SK-N-SH (cell line): ENCODE results near the gene CALD1. TPM values are rescaled to one million over a fixed set of nuclear protein-coding genes. Genes with fewer than 3 reads are reported as not detected.

ENCODE experiments used
- CTCF ChIA-PET: fragments of 300-600, 350-600 bp; formaldehyde crosslinking; extraction: SDS; loops from one replicate; lab custom pipeline; 2021; lab: Yijun Ruan, JAX
- POLR2A ChIA-PET: fragments of 350-600 bp; sonication (Branson Sonifier 250); formaldehyde crosslinking; extraction: SDS; loops from one replicate; lab custom pipeline; 2020; ENCODE audit warnings: antibody characterized with exemption, inconsistent platforms; lab: Yijun Ruan, JAX
- DNase-seq: peaks from one replicate; pipeline ENCODE4 v3.0.0; 2012
- H2AFZ ChIP-seq: fragments of 200-600 bp; sonication (generic); 2 replicates; pipeline ENCODE4 v1.8.1; 2016; ENCODE audit warnings: antibody characterized with exemption, mild to moderate bottlenecking, low read depth
- H3F3A ChIP-seq: fragments of 200-600 bp; sonication (generic); replicated peaks from 2 replicates; pipeline ENCODE3; 2016; ENCODE audit warnings: antibody characterized with exemption, mild to moderate bottlenecking; ENCODE audit not compliant: insufficient read depth
- H3K27ac ChIP-seq, 2 experiments: fragments of 200-500 bp in 1 of 2; fragments of 200-600 bp in 1 of 2; sonication (Bioruptor generic) in 1 of 2; sonication (generic), shearing (Covaris generic) in 1 of 2; 2 replicates each; pipeline versions ENCODE4 v1.5.1 to v1.6.1; 2014 to 2016; ENCODE audit warnings: low read depth in 2 of 2, inconsistent platforms in 1 of 2, low read length in 1 of 2, mild to moderate bottlenecking in 1 of 2, mixed read lengths in 1 of 2
- H3K27me3 ChIP-seq: fragments of 200-600 bp; sonication (generic), shearing (Covaris generic); 2 replicates; pipeline ENCODE4 v1.6.1; 2016; ENCODE audit warnings: mixed run types; ENCODE audit not compliant: insufficient read depth
- H3K36me3 ChIP-seq, 2 experiments: fragments of 200-500 bp in 1 of 2; fragments of 200-600 bp in 1 of 2; sonication (Bioruptor generic) in 1 of 2; sonication (generic) in 1 of 2; replicated peaks in 1 of 2; 2 replicates each; pipeline versions ENCODE3 to v1.5.1; 2014 to 2016; ENCODE audit warnings: low read length in 1 of 2, mild to moderate bottlenecking in 1 of 2; ENCODE audit not compliant: insufficient read depth in 2 of 2, control insufficient read depth in 1 of 2
- H3K4me1 ChIP-seq, 2 experiments: fragments of 200-500 bp in 1 of 2; fragments of 200-600 bp in 1 of 2; sonication (Bioruptor generic) in 1 of 2; sonication (generic), shearing (Covaris generic) in 1 of 2; 2 replicates each; pipeline versions ENCODE4 v1.5.1 to v1.6.1; 2014 to 2016; ENCODE audit warnings: low read depth in 1 of 2, low read length in 1 of 2, mixed run types in 1 of 2; ENCODE audit not compliant: insufficient read depth in 2 of 2, control insufficient read depth in 1 of 2
- H3K4me2 ChIP-seq: fragments of 200-600 bp; sonication (generic), shearing (Covaris generic); 2 replicates; pipeline ENCODE4 v1.6.1; 2017; ENCODE audit warnings: mixed run types
- H3K4me3 ChIP-seq, 2 experiments: fragments of 200-500 bp in 1 of 2; fragments of 200-600 bp in 1 of 2; sonication (Bioruptor generic) in 1 of 2; sonication (generic), shearing (Covaris generic) in 1 of 2; 2 replicates each; pipeline versions ENCODE4 v1.5.1 to v1.8.1; 2014 to 2016; ENCODE audit warnings: low read depth in 2 of 2, inconsistent platforms in 1 of 2, low read length in 1 of 2, mild to moderate bottlenecking in 1 of 2, mixed read lengths in 1 of 2, moderate library complexity in 1 of 2
- H3K79me2 ChIP-seq: fragments of 200-600 bp; sonication (generic); 2 replicates; pipeline ENCODE4 v1.8.1; 2017; ENCODE audit warnings: mild to moderate bottlenecking; ENCODE audit not compliant: insufficient read depth
- H3K9ac ChIP-seq: fragments of 200-600 bp; sonication (generic); 2 replicates; pipeline ENCODE4 v1.6.1; 2017; ENCODE audit warnings: mixed run types
- H3K9me2 ChIP-seq: fragments of 200-600 bp; sonication (generic); 2 replicates; pipeline ENCODE4 v1.6.1; 2017; ENCODE audit warnings: mixed run types
- H3K9me3 ChIP-seq: fragments of 200-600 bp; sonication (generic); 2 replicates; pipeline ENCODE4 v1.6.1; 2017; ENCODE audit warnings: mixed run types, mild to moderate bottlenecking, moderate library complexity
- H4K20me1 ChIP-seq: fragments of 200-600 bp; sonication (generic); 2 replicates; pipeline ENCODE4 v1.6.1; 2017; ENCODE audit warnings: mild to moderate bottlenecking, mixed run types; ENCODE audit not compliant: insufficient read depth
- ELF1 ChIP-seq: IDR thresholded peaks from 2 replicates; pipeline ENCODE4 v1.4.0; 2012
- FOSL2 ChIP-seq: IDR thresholded peaks from 2 replicates; pipeline ENCODE4 v1.4.0; 2012; ENCODE audit warnings: low read depth, mild to moderate bottlenecking, moderate library complexity, borderline replicate concordance
- GABPA ChIP-seq: IDR thresholded peaks from 2 replicates; pipeline ENCODE4 v1.4.0; 2012; ENCODE audit warnings: low read depth, mild to moderate bottlenecking
- GATA2 ChIP-seq: sonication (generic); formaldehyde crosslinking; IDR thresholded peaks from 2 replicates; pipeline ENCODE4 v1.5.0; 2020; ENCODE audit warnings: mild to moderate bottlenecking, missing genetic modification reagents
- JUND ChIP-seq: IDR thresholded peaks from 2 replicates; pipeline ENCODE4 v1.4.0; 2012
- MEF2A ChIP-seq: IDR thresholded peaks from 2 replicates; pipeline ENCODE4 v1.4.0; 2012; ENCODE audit warnings: low read depth, borderline replicate concordance
- MXI1 ChIP-seq: IDR thresholded peaks from 2 replicates; pipeline ENCODE4 v1.6.1; 2012; ENCODE audit warnings: mild to moderate bottlenecking, low read depth, low read length, improper control_type of control experiment
- NRF1 ChIP-seq: IDR thresholded peaks from 2 replicates; pipeline ENCODE4 v1.6.1; 2012; ENCODE audit warnings: low read depth, mild to moderate bottlenecking, low read length
- RXRA ChIP-seq: IDR thresholded peaks from 2 replicates; pipeline ENCODE4 v1.4.0; 2012; ENCODE audit warnings: low read depth, mild to moderate bottlenecking, borderline replicate concordance
- TEAD4 ChIP-seq: IDR thresholded peaks from 2 replicates; pipeline ENCODE4 v1.4.0; 2012; ENCODE audit warnings: mild to moderate bottlenecking, borderline replicate concordance; ENCODE audit not compliant: insufficient read depth
- YY1 ChIP-seq: IDR thresholded peaks from 2 replicates; pipeline ENCODE4 v1.4.0; 2012; ENCODE audit warnings: low read depth, mild to moderate bottlenecking
- WGBS: methylation state at CpG from one replicate; pipeline ENCODE4 v1.1.6; 2017; ENCODE audit warnings: low lambda C conversion rate; 5-methylcytosine and 5-hydroxymethylcytosine counted together
- polyA plus RNA-seq, 3 experiments: library from polyadenylated mRNA; depleted of rRNA; stranded (reverse); fragments of >200 nt; gene quantifications; 2 replicates each; pipeline ENCODE4 v1.2.3, GENCODE V29; 2012
- TF ChIP-seq, protein P1 (sequence below): fragments of 200-600 bp; sonication (generic); IDR thresholded peaks from 2 replicates; pipeline ENCODE4 v1.6.1; 2017; ENCODE audit warnings: antibody characterized with exemption, mild to moderate bottlenecking, moderate library complexity
- TF ChIP-seq, protein P2 (sequence below): IDR thresholded peaks from 2 replicates; pipeline ENCODE4; 2012
- TF ChIP-seq, protein P3 (sequence below): IDR thresholded peaks from 2 replicates; pipeline ENCODE4 v1.4.0; 2012; ENCODE audit warnings: low read depth, borderline replicate concordance
- TF ChIP-seq, protein P4 (sequence below): fragments of 150-350 bp; IDR thresholded peaks from 2 replicates; pipeline ENCODE4 v1.6.1; 2017; ENCODE audit warnings: antibody characterized with exemption, low read length, low read depth, borderline replicate concordance

The CALD1 gene
- polyA plus RNA-seq, 1 of the 3 experiments (the other 2 are of a cell fraction), result 299 TPM

DNA sequence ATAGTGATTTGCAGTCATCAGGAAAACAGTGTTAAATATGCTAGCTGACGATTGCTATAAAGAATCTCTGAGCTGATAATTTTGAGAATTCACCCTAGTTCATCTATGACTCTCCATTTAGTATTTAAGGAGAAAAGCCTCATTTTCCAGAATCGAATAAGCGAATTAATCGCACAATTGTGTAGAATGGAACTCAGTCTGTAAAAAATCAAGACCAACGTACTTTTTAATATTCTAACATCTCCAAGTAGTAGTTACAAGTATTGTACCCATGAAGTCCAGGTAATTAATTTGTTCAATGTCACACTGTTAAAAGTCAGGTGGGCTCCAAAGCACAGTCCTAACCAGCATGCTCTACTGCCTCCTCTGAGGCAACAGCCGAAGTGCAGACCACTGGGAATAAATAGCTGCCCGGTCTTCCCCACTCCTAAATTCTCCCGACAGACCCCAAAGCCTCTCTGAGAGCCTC is 206.5 kb downstream of the CALD1 start:
- H3F3A ChIP-seq, result no peaks in the 10 kb centered on the region
- H2AFZ ChIP-seq, result peak overlapping the region; percentile 94
- peak overlapping the region; percentile 71 to 96 for H3K27ac ChIP-seq
- 0 out of 2 replicates have a peak, but pooled peaks cover 4% of the 10 kb centered on the region for H3K9me3 ChIP-seq
- H4K20me1 ChIP-seq, result no peaks in the 10 kb centered on the region
- 52% methylated on average over 8 of the region's 8 CpGs for WGBS
- no peak for DNase-seq
- H3K79me2 ChIP-seq, result peaks cover 21% of the 10 kb centered on the region
- peak overlapping the region; percentile 98 for H3K4me3 ChIP-seq
- H3K4me2 ChIP-seq, result peak overlapping the region; percentile 93
- no peaks in the 10 kb centered on the region; the same call in 1 of the 2 replicates for H3K9me2 ChIP-seq
- H3K27me3 ChIP-seq, result no peaks in the 10 kb centered on the region
- POLR2A ChIA-PET, result interaction anchor here (0.8 to 1.7 kb wide), 5 partner anchors 16 to 528 kb away, joined by 3 to 6 read pairs (median 3); partner anchors contain the start of genes AKR1B1 and CYREN
- CTCF ChIA-PET, result interaction anchor here (0.7 to 3.2 kb wide), 20 partner anchors 9 to 438 kb away, joined by 3 to 12 read pairs (median 4); partner anchors contain the start of gene CYREN
- H3K36me3 ChIP-seq, result peaks cover 17 to 22% of the 10 kb centered on the region in 2 experiments
- TF ChIP-seq JUND (no peak), MEF2A (no peak), FOSL2 (no peak), GABPA (no peak), YY1 (no peak)
- TF ChIP-seq, protein P1, sequence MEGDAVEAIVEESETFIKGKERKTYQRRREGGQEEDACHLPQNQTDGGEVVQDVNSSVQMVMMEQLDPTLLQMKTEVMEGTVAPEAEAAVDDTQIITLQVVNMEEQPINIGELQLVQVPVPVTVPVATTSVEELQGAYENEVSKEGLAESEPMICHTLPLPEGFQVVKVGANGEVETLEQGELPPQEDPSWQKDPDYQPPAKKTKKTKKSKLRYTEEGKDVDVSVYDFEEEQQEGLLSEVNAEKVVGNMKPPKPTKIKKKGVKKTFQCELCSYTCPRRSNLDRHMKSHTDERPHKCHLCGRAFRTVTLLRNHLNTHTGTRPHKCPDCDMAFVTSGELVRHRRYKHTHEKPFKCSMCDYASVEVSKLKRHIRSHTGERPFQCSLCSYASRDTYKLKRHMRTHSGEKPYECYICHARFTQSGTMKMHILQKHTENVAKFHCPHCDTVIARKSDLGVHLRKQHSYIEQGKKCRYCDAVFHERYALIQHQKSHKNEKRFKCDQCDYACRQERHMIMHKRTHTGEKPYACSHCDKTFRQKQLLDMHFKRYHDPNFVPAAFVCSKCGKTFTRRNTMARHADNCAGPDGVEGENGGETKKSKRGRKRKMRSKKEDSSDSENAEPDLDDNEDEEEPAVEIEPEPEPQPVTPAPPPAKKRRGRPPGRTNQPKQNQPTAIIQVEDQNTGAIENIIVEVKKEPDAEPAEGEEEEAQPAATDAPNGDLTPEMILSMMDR, result no peak
- H3K9ac ChIP-seq, result peak overlapping the region; percentile 79
- H3K4me1 ChIP-seq, result peaks cover 0 to 14% of the 10 kb centered on the region in 2 experiments; a peak in 1 of 4 replicates

DNA sequence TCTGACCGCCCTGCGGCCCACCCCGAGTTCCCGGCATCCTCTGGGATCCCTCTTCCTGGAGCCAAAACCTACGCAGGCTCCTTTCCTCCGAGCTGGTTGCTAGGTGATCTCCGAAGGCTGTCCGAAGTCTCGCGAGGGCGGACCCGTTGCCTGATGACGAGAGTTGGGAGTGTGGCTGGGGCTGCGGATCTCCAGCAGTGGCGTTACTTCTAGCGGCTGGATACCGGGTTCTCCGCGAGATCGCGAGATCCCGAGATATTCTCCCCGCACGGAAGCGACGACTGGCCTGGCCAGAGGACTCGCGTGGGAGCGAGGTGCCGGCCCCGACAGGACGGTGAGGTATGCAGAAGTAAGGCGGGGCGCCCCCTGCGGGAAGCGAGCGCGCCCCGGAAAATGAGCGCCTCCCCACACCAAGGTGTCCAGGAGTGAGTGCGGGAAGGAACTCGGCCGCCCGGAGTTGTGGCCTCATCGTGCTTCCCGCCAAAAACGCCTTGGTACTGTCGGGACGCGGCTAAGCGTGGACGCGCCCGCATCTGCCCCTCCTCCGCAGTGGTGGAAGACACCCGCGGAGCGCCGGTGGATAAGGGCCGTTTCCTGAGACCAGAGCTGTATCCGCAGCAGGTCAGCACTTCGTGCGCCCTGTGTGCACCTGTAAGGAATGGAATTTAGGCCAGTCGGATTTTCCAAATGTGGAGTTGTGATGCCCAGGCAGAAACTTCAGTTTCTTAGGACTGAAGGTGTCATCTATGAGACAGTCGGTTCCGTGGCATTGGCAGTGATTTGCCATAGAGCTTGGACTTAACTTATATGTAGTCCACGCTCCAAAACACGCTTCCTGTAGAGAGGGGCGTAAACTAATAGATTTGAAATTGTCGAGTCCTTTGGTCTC is 207.2 kb downstream of the CALD1 start, which contains the start of gene AGBL3:
AGBL3 (plus strand) TSS at position 146 of the 889 bp plus-strand sequence. CDS start 1,426 bp downstream, outside the sequence.
- Histone ChIP-seq H3K27me3 (no peaks in the 10 kb centered on the region), H3K79me2 (peaks cover 21% of the 10 kb centered on the region), H2AFZ (peak within 1 kb of the TSS; percentile 94), H3K9me2 (no peaks in the 10 kb centered on the region; the same call in 1 of the 2 replicates), H3K4me1 (peaks cover 0 to 14% of the 10 kb centered on the region in 2 experiments; a peak in 1 of 4 replicates), H3K4me3 (peak within 1 kb of the TSS; percentile 98), H3K27ac (peak within 1 kb of the TSS; percentile 71 to 96), H3K36me3 (peaks cover 17 to 25% of the 10 kb centered on the region in 2 experiments), H3K9me3 (0 out of 2 replicates have a peak, but pooled peaks cover 4% of the 10 kb centered on the region), H3F3A (no peaks in the 10 kb centered on the region), H3K4me2 (peak within 1 kb of the TSS; percentile 93), H4K20me1 (no peaks in the 10 kb centered on the region), H3K9ac (peak within 1 kb of the TSS; percentile 79)
- DNase-seq, result peak; percentile 94
- WGBS, result under 1% methylated on average over 49 of the region's 70 CpGs
- POLR2A ChIA-PET, result interaction anchor here (0.8 to 1.7 kb wide), 6 partner anchors 17 to 528 kb away, joined by 3 to 6 read pairs (median 4); partner anchors contain the start of genes AKR1B1 and CYREN
- CTCF ChIA-PET, result interaction anchor here (0.7 to 3.2 kb wide), 29 partner anchors 8 to 438 kb away, joined by 3 to 12 read pairs (median 3); partner anchors contain the start of gene CYREN
- TF ChIP-seq RXRA, result no peak
- TF ChIP-seq, protein P2, sequence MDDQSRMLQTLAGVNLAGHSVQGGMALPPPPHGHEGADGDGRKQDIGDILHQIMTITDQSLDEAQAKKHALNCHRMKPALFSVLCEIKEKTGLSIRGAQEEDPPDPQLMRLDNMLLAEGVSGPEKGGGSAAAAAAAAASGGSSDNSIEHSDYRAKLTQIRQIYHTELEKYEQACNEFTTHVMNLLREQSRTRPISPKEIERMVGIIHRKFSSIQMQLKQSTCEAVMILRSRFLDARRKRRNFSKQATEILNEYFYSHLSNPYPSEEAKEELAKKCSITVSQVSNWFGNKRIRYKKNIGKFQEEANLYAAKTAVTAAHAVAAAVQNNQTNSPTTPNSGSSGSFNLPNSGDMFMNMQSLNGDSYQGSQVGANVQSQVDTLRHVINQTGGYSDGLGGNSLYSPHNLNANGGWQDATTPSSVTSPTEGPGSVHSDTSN, result no peak
- TF ChIP-seq GATA2 (CRISPR knock-in tag), result no peak; the same call in 1 of the 2 replicates
- TF ChIP-seq YY1, result peak; percentile 70; the same call in 1 of the 2 replicates
- TF ChIP-seq, protein P3, sequence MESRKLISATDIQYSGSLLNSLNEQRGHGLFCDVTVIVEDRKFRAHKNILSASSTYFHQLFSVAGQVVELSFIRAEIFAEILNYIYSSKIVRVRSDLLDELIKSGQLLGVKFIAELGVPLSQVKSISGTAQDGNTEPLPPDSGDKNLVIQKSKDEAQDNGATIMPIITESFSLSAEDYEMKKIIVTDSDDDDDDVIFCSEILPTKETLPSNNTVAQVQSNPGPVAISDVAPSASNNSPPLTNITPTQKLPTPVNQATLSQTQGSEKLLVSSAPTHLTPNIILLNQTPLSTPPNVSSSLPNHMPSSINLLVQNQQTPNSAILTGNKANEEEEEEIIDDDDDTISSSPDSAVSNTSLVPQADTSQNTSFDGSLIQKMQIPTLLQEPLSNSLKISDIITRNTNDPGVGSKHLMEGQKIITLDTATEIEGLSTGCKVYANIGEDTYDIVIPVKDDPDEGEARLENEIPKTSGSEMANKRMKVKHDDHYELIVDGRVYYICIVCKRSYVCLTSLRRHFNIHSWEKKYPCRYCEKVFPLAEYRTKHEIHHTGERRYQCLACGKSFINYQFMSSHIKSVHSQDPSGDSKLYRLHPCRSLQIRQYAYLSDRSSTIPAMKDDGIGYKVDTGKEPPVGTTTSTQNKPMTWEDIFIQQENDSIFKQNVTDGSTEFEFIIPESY, result peak; percentile 98
- TF ChIP-seq, protein P1, result peak; percentile 79
- TF ChIP-seq, protein P4, sequence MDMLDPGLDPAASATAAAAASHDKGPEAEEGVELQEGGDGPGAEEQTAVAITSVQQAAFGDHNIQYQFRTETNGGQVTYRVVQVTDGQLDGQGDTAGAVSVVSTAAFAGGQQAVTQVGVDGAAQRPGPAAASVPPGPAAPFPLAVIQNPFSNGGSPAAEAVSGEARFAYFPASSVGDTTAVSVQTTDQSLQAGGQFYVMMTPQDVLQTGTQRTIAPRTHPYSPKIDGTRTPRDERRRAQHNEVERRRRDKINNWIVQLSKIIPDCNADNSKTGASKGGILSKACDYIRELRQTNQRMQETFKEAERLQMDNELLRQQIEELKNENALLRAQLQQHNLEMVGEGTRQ, result no peak
- TF ChIP-seq ELF1, result peak; percentile 86
- TF ChIP-seq NRF1, result peak; percentile 63
- peak; percentile 42; the same call in 1 of the 2 replicates for TF ChIP-seq TEAD4
- peak; percentile 76 for TF ChIP-seq MXI1
